ENCODE results near the gene SKP1.

Gene SKP1

GRCh38 chr5:134184155-134185135 is 7.7 kb upstream of the SKP1 start:
- Histone ChIP-seq H2BK120ac (ENCODE audit: low read depth, low read length) (no peak overlapping the region), H2BK15ac (ENCODE audit: low read depth, poor library complexity, severe bottlenecking) (no peak overlapping the region), H2BK5ac (ENCODE audit: low read depth, low read length, poor library complexity, severe bottlenecking) (no peak overlapping the region), H3K4ac (ENCODE audit: low read depth in 1 of 2, low read length in 2 of 2) (no peak overlapping the region), H2AFZ (ENCODE audit: low read depth, low read length) (no peak overlapping the region), H3K27me3 (ENCODE audit: control insufficient read depth in 1 of 2, insufficient read depth in 1 of 2, low read length in 2 of 2) (no peaks in the 10 kb centered on the region), H3K27ac (ENCODE audit: low read length, poor library complexity, severe bottlenecking) (no peak overlapping the region), H3K18ac (ENCODE audit: low read depth in 1 of 2, low read length in 2 of 2) (no peak overlapping the region), H4K91ac (ENCODE audit: low read length) (no peak overlapping the region), H3K36me3 (ENCODE audit: control insufficient read depth in 1 of 2, insufficient read depth in 2 of 2, low read depth in 1 of 2, low read length in 2 of 2) (no peaks in the 10 kb centered on the region), H3K9me3 (ENCODE audit: control insufficient read depth, low read length) (no peaks in the 10 kb centered on the region), H3K4me1 (ENCODE audit: control insufficient read depth, insufficient read depth, low read depth, low read length) (peaks cover 4% of the 10 kb centered on the region), H3K79me1 (replicated peaks; ENCODE audit: low read length, poor library complexity, severe bottlenecking) (no peaks in the 10 kb centered on the region), H3K4me2 (ENCODE audit: low read length, poor library complexity, severe bottlenecking) (no peak overlapping the region), H3K23ac (ENCODE audit: low read length in 2 of 2) (no peak overlapping the region), H3K4me3 (ENCODE audit: insufficient read depth in 1 of 2, low read depth in 1 of 2, low read length in 2 of 2) (no peak overlapping the region), H3K9ac (ENCODE audit: low read length) (peak overlapping the region; percentile 27), H3K14ac (ENCODE audit: low read length in 2 of 2) (no peak overlapping the region), H4K8ac (ENCODE audit: low read length) (no peak overlapping the region), H2AK5ac (ENCODE audit: low read length, severe bottlenecking) (no peak overlapping the region), H2BK12ac (ENCODE audit: low read length in 2 of 2) (no peak overlapping the region)
- WGBS = 61% methylated on average over 11 of the region's 11 CpGs
- DNase-seq = peak; percentile 69

- no peak overlapping the region for H3K4me3 ChIP-seq (ENCODE audit: insufficient read depth in 1 of 2, low read depth in 1 of 2, low read length in 2 of 2)
- no peak overlapping the region for H3K4me2 ChIP-seq (ENCODE audit: low read length, poor library complexity, severe bottlenecking)
- H3K14ac ChIP-seq (ENCODE audit: low read length in 2 of 2) = no peak overlapping the region
- no peak overlapping the region for H3K4ac ChIP-seq (ENCODE audit: low read depth in 1 of 2, low read length in 2 of 2)
- H2BK12ac ChIP-seq (ENCODE audit: low read length in 2 of 2) = no peak overlapping the region
- H3K27ac ChIP-seq (ENCODE audit: low read length, poor library complexity, severe bottlenecking) = no peak overlapping the region
- no peaks in the 10 kb centered on the region for H3K27me3 ChIP-seq (ENCODE audit: control insufficient read depth in 1 of 2, insufficient read depth in 1 of 2, low read length in 2 of 2)
- H4K91ac ChIP-seq (ENCODE audit: low read length) = no peak overlapping the region
- no peak overlapping the region for H2BK120ac ChIP-seq (ENCODE audit: low read depth, low read length)
- no peak overlapping the region for H2AFZ ChIP-seq (ENCODE audit: low read depth, low read length)
- no peak overlapping the region for H3K18ac ChIP-seq (ENCODE audit: low read depth in 1 of 2, low read length in 2 of 2)
- H2BK5ac ChIP-seq (ENCODE audit: low read depth, low read length, poor library complexity, severe bottlenecking) = no peak overlapping the region
- no peak overlapping the region for H2BK15ac ChIP-seq (ENCODE audit: low read depth, poor library complexity, severe bottlenecking)
- H3K9ac ChIP-seq (ENCODE audit: low read length) = peak overlapping the region; percentile 27
- no peaks in the 10 kb centered on the region for H3K79me1 ChIP-seq (replicated peaks; ENCODE audit: low read length, poor library complexity, severe bottlenecking)
- no peak overlapping the region for H3K23ac ChIP-seq (ENCODE audit: low read length in 2 of 2)
- H3K4me1 ChIP-seq (ENCODE audit: control insufficient read depth, insufficient read depth, low read depth, low read length) = peaks cover 4% of the 10 kb centered on the region
- H3K9me3 ChIP-seq (ENCODE audit: control insufficient read depth, low read length) = no peaks in the 10 kb centered on the region
- DNase-seq = no peak
- no peak overlapping the region for H2AK5ac ChIP-seq (ENCODE audit: low read length, severe bottlenecking)
- no peak overlapping the region for H4K8ac ChIP-seq (ENCODE audit: low read length)
- H3K36me3 ChIP-seq (ENCODE audit: control insufficient read depth in 1 of 2, insufficient read depth in 2 of 2, low read depth in 1 of 2, low read length in 2 of 2) = no peaks in the 10 kb centered on the region
Measured at GRCh38 chr5:134183481-134183880, 6.7 kb upstream of the SKP1 start.

- H2AFZ ChIP-seq (ENCODE audit: low read depth, low read length) = no peak overlapping the region
- no peak overlapping the region for H3K27ac ChIP-seq (ENCODE audit: low read length, poor library complexity, severe bottlenecking)
- no peak overlapping the region for H3K14ac ChIP-seq (ENCODE audit: low read length in 2 of 2)
- peaks cover 6% of the 10 kb centered on the region in 2 experiments for H3K36me3 ChIP-seq (ENCODE audit: control insufficient read depth in 1 of 2, insufficient read depth in 2 of 2, low read depth in 1 of 2, low read length in 2 of 2)
- 100% methylated on average over 3 of the region's 3 CpGs for WGBS
- H3K23ac ChIP-seq (ENCODE audit: low read length in 2 of 2) = no peak overlapping the region
- H3K9me3 ChIP-seq (ENCODE audit: control insufficient read depth, low read length) = no peaks in the 10 kb centered on the region
- H4K8ac ChIP-seq (ENCODE audit: low read length) = peak overlapping the region; percentile 64
- no peak overlapping the region for H4K91ac ChIP-seq (ENCODE audit: low read length)
- no peak overlapping the region for H2BK120ac ChIP-seq (ENCODE audit: low read depth, low read length)
- DNase-seq = no peak
- peaks cover 6% of the 10 kb centered on the region for H3K4me1 ChIP-seq (ENCODE audit: control insufficient read depth, insufficient read depth, low read depth, low read length)
- no peaks in the 10 kb centered on the region for H3K27me3 ChIP-seq (ENCODE audit: control insufficient read depth in 1 of 2, insufficient read depth in 1 of 2, low read length in 2 of 2)
- no peak overlapping the region for H3K4ac ChIP-seq (ENCODE audit: low read depth in 1 of 2, low read length in 2 of 2)
- no peak overlapping the region for H2BK12ac ChIP-seq (ENCODE audit: low read length in 2 of 2)
- peak overlapping the region; percentile 98 for H3K9ac ChIP-seq (ENCODE audit: low read length)
- H2BK15ac ChIP-seq (ENCODE audit: low read depth, poor library complexity, severe bottlenecking) = no peak overlapping the region
- peak overlapping the region in 1 of 2 experiments; percentile 43 for H3K18ac ChIP-seq (ENCODE audit: low read depth in 1 of 2, low read length in 2 of 2)
- peak overlapping the region in 1 of 2 experiments; percentile 98 for H3K4me3 ChIP-seq (ENCODE audit: insufficient read depth in 1 of 2, low read depth in 1 of 2, low read length in 2 of 2)
- H2BK5ac ChIP-seq (ENCODE audit: low read depth, low read length, poor library complexity, severe bottlenecking) = no peak overlapping the region
- H3K79me1 ChIP-seq (replicated peaks; ENCODE audit: low read length, poor library complexity, severe bottlenecking) = peaks cover 10% of the 10 kb centered on the region
- H2AK5ac ChIP-seq (ENCODE audit: low read length, severe bottlenecking) = peak overlapping the region; percentile 98
- no peak overlapping the region for H3K4me2 ChIP-seq (ENCODE audit: low read length, poor library complexity, severe bottlenecking)
Measured at GRCh38 chr5:134178096-134178419, 1.3 kb upstream of the SKP1 start.

- Histone ChIP-seq H2AFZ (ENCODE audit: low read depth, low read length) (peak overlapping the region; percentile 32), H3K27me3 (ENCODE audit: control insufficient read depth in 1 of 2, insufficient read depth in 1 of 2, low read length in 2 of 2) (no peaks in the 10 kb centered on the region), H3K4me1 (ENCODE audit: control insufficient read depth, insufficient read depth, low read depth, low read length) (peaks cover 6% of the 10 kb centered on the region), H3K23ac (ENCODE audit: low read length in 2 of 2) (no peak overlapping the region), H3K36me3 (ENCODE audit: control insufficient read depth in 1 of 2, insufficient read depth in 2 of 2, low read depth in 1 of 2, low read length in 2 of 2) (peaks cover 10 to 11% of the 10 kb centered on the region in 2 experiments), H3K4me2 (ENCODE audit: low read length, poor library complexity, severe bottlenecking) (peak overlapping the region; percentile 93), H3K4me3 (ENCODE audit: insufficient read depth in 1 of 2, low read depth in 1 of 2, low read length in 2 of 2) (peak overlapping the region; percentile 98 to 99), H4K8ac (ENCODE audit: low read length) (peak overlapping the region; percentile 99), H2BK5ac (ENCODE audit: low read depth, low read length, poor library complexity, severe bottlenecking) (no peak overlapping the region), H3K9ac (ENCODE audit: low read length) (peak overlapping the region; percentile 98), H2BK12ac (ENCODE audit: low read length in 2 of 2) (peak overlapping the region; percentile 33 to 95), H3K18ac (ENCODE audit: low read depth in 1 of 2, low read length in 2 of 2) (peak overlapping the region; percentile 58 to 99), H3K4ac (ENCODE audit: low read depth in 1 of 2, low read length in 2 of 2) (peak overlapping the region; percentile 85 to 94), H3K14ac (ENCODE audit: low read length in 2 of 2) (no peak overlapping the region), H2BK120ac (ENCODE audit: low read depth, low read length) (peak overlapping the region; percentile 98), H2BK15ac (ENCODE audit: low read depth, poor library complexity, severe bottlenecking) (no peak overlapping the region), H4K91ac (ENCODE audit: low read length) (peak overlapping the region; percentile 94), H3K79me1 (replicated peaks; ENCODE audit: low read length, poor library complexity, severe bottlenecking) (peaks cover 10% of the 10 kb centered on the region), H3K27ac (ENCODE audit: low read length, poor library complexity, severe bottlenecking) (peak overlapping the region; percentile 88), H2AK5ac (ENCODE audit: low read length, severe bottlenecking) (peak overlapping the region; percentile 98), H3K9me3 (ENCODE audit: control insufficient read depth, low read length) (no peaks in the 10 kb centered on the region)
- DNase-seq = no peak
- 44% methylated on average over 26 of the region's 29 CpGs for WGBS
Measured at GRCh38 chr5:134177369-134178095, 782 bp upstream of the SKP1 start.
